Activated naive CD8-positive, alpha-beta T cell treated with anti-CD3 and anti-CD28 coated beads, Interleukin-2, amount 10 ng/mL, durations not matched to agents 7 days and 5 days (primary cell): ENCODE measurements around the gene CPT1B. TPM values are rescaled to one million over a fixed set of nuclear protein-coding genes. Genes with fewer than 3 reads are reported as not detected.
"Not testable (repeated sequence)": the region's sequence is repeated elsewhere in the genome, so short reads cannot be mapped to it uniquely, and the experiment has no call there.

Source experiments
- ATAC-seq: fragments of 150-1000 bp; cut with Tn5 transposase; one replicate; pipeline ENCODE4 v1.10.0; 2021; ENCODE audit warnings: low read depth, moderate library complexity
- POLR2A ChIA-PET: fragments of 350-600 bp; sonication (Branson Sonifier 250); formaldehyde crosslinking; loops from one replicate; lab custom pipeline; 2021; ENCODE audit warnings: antibody characterized with exemption; lab: Charles Lee
- DNase-seq: peaks from one replicate; pipeline ENCODE4 v3.0.0; 2021
- H3K27ac Mint-ChIP-seq: one replicate; pipeline ENCODE4 v1.8.0; 2022; ENCODE audit warnings: mild to moderate bottlenecking, mixed read lengths
- H3K27me3 Mint-ChIP-seq: one replicate; pipeline ENCODE4 v1.8.0; 2022; ENCODE audit warnings: mild to moderate bottlenecking, moderate library complexity, mixed read lengths
- H3K36me3 Mint-ChIP-seq: one replicate; pipeline ENCODE4 v1.8.0; 2021; ENCODE audit warnings: mild to moderate bottlenecking, mixed read lengths
- H3K4me1 Mint-ChIP-seq: one replicate; pipeline ENCODE4 v1.8.0; 2021; ENCODE audit warnings: mixed read lengths
- H3K4me3 Mint-ChIP-seq: one replicate; pipeline ENCODE4 v1.8.0; 2022; ENCODE audit warnings: mild to moderate bottlenecking, moderate library complexity, mixed read lengths
- H3K9me3 Mint-ChIP-seq: one replicate; pipeline ENCODE4 v1.8.0; 2021; ENCODE audit warnings: mixed read lengths
- total RNA-seq, 2 experiments: library from RNA; stranded (reverse); gene quantifications; one replicate each; pipeline ENCODE4 v1.2.3, GENCODE V29; 2021

The CPT1B gene
- total RNA-seq, 2 experiments from 2014 or later = 85.2 to 95.4 TPM

- Mint-ChIP-seq H3K4me1 (peaks cover 30% of the 10 kb centered on the region), H3K27ac (peak overlapping the region; percentile 95), H3K9me3 (no peaks in the 10 kb centered on the region), H3K27me3 (no peaks in the 10 kb centered on the region), H3K36me3 (peaks cover 26% of the 10 kb centered on the region), H3K4me3 (peak overlapping the region; percentile 96)
- ATAC-seq = no peak
- peak; percentile 35 for DNase-seq
- POLR2A ChIA-PET = interaction anchor here (0.8 to 13.0 kb wide), 16 partner anchors 9 to 273 kb away, joined by 3 to 300 read pairs (median 23); partner anchors contain the start of genes CHKB, CPT1B, HDAC10 and KLHDC7B
Observed at GRCh38 chr22:50523806-50524675, 54.2 kb downstream of the CPT1B start.

DNA sequence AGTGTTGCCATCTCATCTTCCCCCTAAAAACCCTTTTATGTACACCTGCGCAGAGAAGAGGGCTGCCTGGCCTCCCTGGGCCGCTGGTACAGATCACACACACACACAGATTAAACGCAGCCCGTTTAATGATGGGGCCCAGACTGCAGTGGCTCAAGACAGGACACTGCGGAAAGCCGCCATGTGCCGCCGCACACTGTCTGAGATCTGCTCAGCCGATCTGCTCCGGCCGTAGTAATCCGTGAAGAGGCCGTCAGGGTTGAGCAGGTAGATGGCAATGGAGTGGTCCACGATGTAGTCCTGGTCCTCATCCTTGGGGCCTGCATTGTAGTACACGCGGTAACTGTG, 54.8 kb downstream of the CPT1B start:
- no peaks in the 10 kb centered on the region for H3K27me3 Mint-ChIP-seq
- H3K36me3 Mint-ChIP-seq = peaks cover 22% of the 10 kb centered on the region
- H3K4me3 Mint-ChIP-seq = peak overlapping the region; percentile 10
- DNase-seq (no peak), ATAC-seq (no peak)
- H3K9me3 Mint-ChIP-seq = no peaks in the 10 kb centered on the region
- no peak overlapping the region for H3K27ac Mint-ChIP-seq
- POLR2A ChIA-PET = interaction anchor here (1.6 to 5.4 kb wide), 2 partner anchors 9 to 13 kb away, joined by 5 to 175 read pairs; partner anchors contain the start of genes LMF2 and NCAPH2
- peaks cover 26% of the 10 kb centered on the region for H3K4me1 Mint-ChIP-seq

DNA sequence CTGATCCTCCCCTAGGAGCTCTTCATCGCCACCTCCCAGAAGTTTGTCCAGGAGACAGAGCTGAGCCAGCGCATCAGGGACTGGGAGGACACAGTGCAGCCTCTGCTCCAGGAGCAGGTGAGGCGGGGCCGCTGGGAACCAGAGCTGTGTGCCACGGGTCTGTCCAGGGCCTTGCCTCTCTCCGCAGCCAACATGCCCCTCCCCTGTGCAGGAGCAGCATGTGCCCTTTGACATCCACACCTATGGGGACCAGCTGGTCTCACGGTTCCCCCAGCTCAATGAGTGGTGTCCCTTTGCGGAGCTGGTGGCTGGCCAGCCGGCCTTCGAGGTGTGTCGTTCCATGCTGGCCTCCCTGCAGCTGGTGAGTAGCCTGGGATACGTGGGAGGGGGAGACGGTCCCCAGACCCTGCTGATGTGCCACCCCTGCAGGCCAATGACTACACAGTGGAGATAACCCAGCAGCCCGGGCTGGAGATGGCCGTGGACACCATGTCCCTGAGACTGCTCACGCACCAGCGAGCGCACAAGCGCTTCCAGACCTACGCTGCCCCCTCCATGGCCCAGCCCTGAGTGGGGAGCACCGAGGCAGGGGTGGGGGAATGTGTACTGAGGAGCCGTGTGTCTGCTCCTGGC, 55.3 kb downstream of the CPT1B start:
- ATAC-seq = no peak
- POLR2A ChIA-PET = interaction anchor here (0.6 to 5.4 kb wide), 4 partner anchors 9 to 53 kb away, joined by 3 to 175 read pairs (median 6); partner anchors contain the start of genes LMF2 and NCAPH2
- DNase-seq = peak; percentile 31
- H3K27ac Mint-ChIP-seq = no peak overlapping the region
- H3K36me3 Mint-ChIP-seq = peaks cover 17% of the 10 kb centered on the region
- H3K9me3 Mint-ChIP-seq = no peaks in the 10 kb centered on the region
- peaks cover 21% of the 10 kb centered on the region for H3K4me1 Mint-ChIP-seq
- H3K4me3 Mint-ChIP-seq = no peak overlapping the region
- H3K27me3 Mint-ChIP-seq = no peaks in the 10 kb centered on the region

DNA sequence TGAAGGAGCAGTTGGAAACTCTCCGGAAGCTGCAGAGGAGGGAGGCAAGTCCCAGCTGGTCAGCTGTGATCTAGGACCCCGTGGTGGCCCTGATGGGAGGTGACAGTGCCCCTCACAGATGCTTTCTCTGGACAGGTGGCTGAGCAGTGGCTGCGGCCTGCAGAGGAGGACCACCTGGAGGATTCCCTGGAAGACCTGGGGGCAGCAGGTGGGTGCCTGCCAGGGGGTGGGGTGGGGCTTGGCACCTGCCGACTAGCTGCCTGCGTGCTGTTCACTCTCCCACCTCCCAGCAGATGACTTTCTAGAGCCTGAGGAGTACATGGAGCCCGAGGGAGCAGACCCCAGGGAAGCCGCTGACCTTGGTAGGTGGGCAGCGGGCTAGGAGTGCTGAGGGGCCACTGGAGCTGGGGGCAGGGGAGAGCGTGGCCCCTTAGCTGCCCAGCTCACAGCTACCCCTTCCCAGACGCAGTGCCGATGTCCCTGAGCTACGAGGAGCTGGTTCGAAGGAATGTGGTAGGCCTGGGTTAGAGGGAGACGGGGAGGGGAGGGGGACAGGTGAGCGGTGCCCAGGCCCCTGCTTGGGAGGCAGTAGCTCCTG, 55.9 kb downstream of the CPT1B start:
- Mint-ChIP-seq H3K4me3 (no peak overlapping the region), H3K36me3 (peaks cover 14% of the 10 kb centered on the region), H3K27ac (no peak overlapping the region), H3K4me1 (peaks cover 14% of the 10 kb centered on the region), H3K9me3 (no peaks in the 10 kb centered on the region), H3K27me3 (no peaks in the 10 kb centered on the region)
- no peak for DNase-seq
- POLR2A ChIA-PET = interaction anchor here (0.6 to 5.4 kb wide), 4 partner anchors 8 to 52 kb away, joined by 3 to 175 read pairs (median 6); partner anchors contain the start of genes LMF2 and NCAPH2
- ATAC-seq = no peak

DNA sequence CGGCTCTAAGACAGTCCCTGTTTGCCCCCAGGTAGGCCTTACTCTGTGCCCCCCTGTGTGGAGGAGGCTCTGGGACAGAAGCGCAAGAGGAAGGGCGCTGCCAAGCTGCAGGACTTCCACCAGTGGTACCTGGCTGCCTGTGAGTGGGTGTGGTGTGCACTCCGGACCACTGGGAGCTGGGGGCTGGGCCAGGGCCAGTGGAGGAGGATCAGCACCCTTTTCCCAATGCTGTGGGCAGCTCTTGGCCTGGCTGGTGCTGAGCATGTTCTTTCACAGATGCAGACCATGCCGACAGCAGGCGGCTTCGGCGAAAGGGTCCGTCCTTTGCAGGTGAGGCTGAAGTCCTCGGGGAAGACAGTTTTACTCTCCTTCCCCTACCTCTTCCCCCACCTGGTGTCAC, 56.5 kb downstream of the CPT1B start:
- Mint-ChIP-seq H3K9me3 (no peaks in the 10 kb centered on the region), H3K36me3 (peaks cover 14% of the 10 kb centered on the region), H3K4me3 (no peak overlapping the region), H3K27ac (no peak overlapping the region), H3K4me1 (peaks cover 8% of the 10 kb centered on the region), H3K27me3 (no peaks in the 10 kb centered on the region)
- ATAC-seq (no peak), DNase-seq (no peak)
- POLR2A ChIA-PET = interaction anchor here (1.4 to 5.4 kb wide), 2 partner anchors 12 to 27 kb away, joined by 7 to 175 read pairs; partner anchors contain the start of genes LMF2 and NCAPH2

DNA sequence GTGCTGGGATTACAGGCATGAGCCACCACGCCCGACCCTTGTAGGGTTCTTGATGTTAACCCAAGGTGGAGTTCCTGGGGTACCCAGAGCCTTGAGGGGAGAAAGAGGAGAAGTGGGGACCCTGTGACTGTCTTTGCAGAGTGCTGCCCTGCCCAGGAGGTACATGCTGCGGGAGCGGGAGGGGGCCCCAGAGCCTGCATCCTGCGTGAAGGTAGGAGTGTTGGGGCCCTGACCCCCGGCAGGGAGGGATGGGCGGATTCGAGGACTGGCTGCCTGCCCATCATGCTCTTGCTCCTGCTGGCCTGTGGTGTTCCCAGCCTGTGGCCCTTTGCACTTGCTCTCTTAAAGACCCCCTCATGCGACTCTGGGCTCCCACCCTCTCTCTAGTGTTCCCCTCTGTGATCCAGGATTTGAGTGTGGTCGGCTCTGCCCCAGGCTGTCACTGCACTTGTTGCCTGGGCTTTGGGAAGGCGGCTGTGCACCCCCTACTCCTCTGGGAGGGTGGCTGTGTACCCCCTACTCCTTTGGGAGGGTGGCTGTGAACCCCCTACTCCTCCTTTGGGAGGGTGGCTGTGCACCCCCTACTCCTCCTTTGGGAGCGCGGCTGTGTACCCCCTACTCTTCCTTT, 57.3 kb downstream of the CPT1B start:
- Mint-ChIP-seq H3K36me3 (peaks cover 14% of the 10 kb centered on the region), H3K27ac (no peak overlapping the region), H3K27me3 (no peaks in the 10 kb centered on the region), H3K4me3 (no peak overlapping the region), H3K9me3 (no peaks in the 10 kb centered on the region), H3K4me1 (peaks cover 9% of the 10 kb centered on the region)
- DNase-seq (no peak), ATAC-seq (no peak)
- POLR2A ChIA-PET = interaction anchor here (5.4 kb wide), 1 partner anchor 11 kb away, joined by 175 read pairs; the partner anchor contains the start of genes LMF2 and NCAPH2

DNA sequence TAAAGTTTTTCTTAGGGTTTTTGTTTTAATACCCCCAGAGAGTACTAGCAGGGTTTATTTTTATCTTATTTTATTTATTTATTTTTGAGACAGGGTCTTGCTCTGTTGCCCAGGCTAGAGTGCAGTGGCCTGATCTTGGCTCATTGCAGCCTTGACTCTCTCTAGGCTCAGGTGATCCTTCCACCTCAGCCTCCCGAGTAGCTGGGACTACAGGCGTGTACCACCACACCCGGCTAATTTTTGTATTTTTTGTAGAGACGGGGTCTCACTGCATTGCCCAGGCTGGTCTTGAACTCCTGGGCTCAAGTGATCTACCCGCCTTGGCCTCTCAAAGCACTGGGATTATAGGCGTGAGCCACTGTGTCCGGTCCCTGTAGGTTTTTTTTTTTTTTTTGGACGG, 58.0 kb downstream of the CPT1B start:
- ATAC-seq, H3K27ac Mint-ChIP-seq, H3K9me3 Mint-ChIP-seq, DNase-seq, POLR2A ChIA-PET, H3K4me3 Mint-ChIP-seq, H3K27me3 Mint-ChIP-seq: not testable (repeated sequence)
- Mint-ChIP-seq H3K36me3 (peaks cover 16% of the 10 kb centered on the region), H3K4me1 (peaks cover 12% of the 10 kb centered on the region)

- Mint-ChIP-seq H3K27me3 (no peaks in the 10 kb centered on the region), H3K36me3 (peaks cover 15% of the 10 kb centered on the region), H3K9me3 (no peaks in the 10 kb centered on the region), H3K4me3 (no peak overlapping the region), H3K4me1 (peaks cover 10% of the 10 kb centered on the region), H3K27ac (no peak overlapping the region)
- no peak for ATAC-seq
- no peak for DNase-seq
- POLR2A ChIA-PET = interaction anchor here (1.3 kb wide), 1 partner anchor 11 kb away, joined by 7 read pairs; the partner anchor contains the start of genes LMF2 and NCAPH2
Observed at GRCh38 chr22:50519151-50519550, 59.1 kb downstream of the CPT1B start.

Other genes with a start within 250 kb of the CPT1B start
- 10 to 100 TPM; 81.6 to 86.8 TPM for gene PPP6R2, start 235.1 kb downstream of the CPT1B start, total RNA-seq
- 100 to 1,000 TPM; 211 to 221 TPM for gene SBF1, start 103.4 kb downstream of the CPT1B start, total RNA-seq
- gene ADM2, start 96.9 kb downstream of the CPT1B start, total RNA-seq = 1 to 10 TPM; 6.5 to 6.7 TPM
- gene MIOX, start 91.6 kb downstream of the CPT1B start, total RNA-seq = not detected
- 100 to 1,000 TPM; 128 to 141 TPM for gene LMF2, start 70.7 kb downstream of the CPT1B start, total RNA-seq
- 100 to 1,000 TPM; 126 TPM for gene NCAPH2, start 70.2 kb downstream of the CPT1B start, total RNA-seq
- gene SCO2, start 52.8 kb downstream of the CPT1B start, total RNA-seq = 10 to 100 TPM in 1 of 2 experiments, 1 to 10 TPM in 1; 8.1 to 12.8 TPM
- 10 to 100 TPM; 86.3 to 94.5 TPM for gene TYMP, start 48.4 kb downstream of the CPT1B start, total RNA-seq
- gene KLHDC7B, start 32.5 kb downstream of the CPT1B start, total RNA-seq = 10 to 100 TPM; 18.8 to 21.9 TPM
- gene SYCE3, start 15.5 kb downstream of the CPT1B start, total RNA-seq = 1 to 10 TPM in 1 of 2 experiments, under 1 TPM in 1; 0.79 to 1.1 TPM
- gene CHKB, start 4.4 kb upstream of the CPT1B start, total RNA-seq = 100 to 1,000 TPM; 132 to 137 TPM
- gene MAPK8IP2, start 22.4 kb upstream of the CPT1B start, total RNA-seq = under 1 TPM; 0.28 to 0.39 TPM
- 10 to 100 TPM; 65.2 to 65.4 TPM for gene ARSA, start 49.7 kb upstream of the CPT1B start, total RNA-seq
- gene SHANK3, start 94.4 kb upstream of the CPT1B start, total RNA-seq = under 1 TPM in 1 of 2 experiments, not detected in 1; 0.06 TPM
- gene ACR, start 159.8 kb upstream of the CPT1B start, total RNA-seq = not detected
- 10 to 100 TPM; 38.4 to 41.0 TPM for gene RABL2B, start 205.2 kb upstream of the CPT1B start, total RNA-seq